B cell (primary cell): Measurements from ENCODE around the gene DPAGT1. TPM values are rescaled to one million over a fixed set of nuclear protein-coding genes. Genes with fewer than 3 reads are reported as not detected.

ENCODE experiments used
- ATAC-seq: fragments of 200-7000 bp; cut with Tn5 transposase; one replicate; pipeline ENCODE4 v1.10.0; 2021; ENCODE audit warnings: low read depth, mild to moderate bottlenecking, moderate number of reproducible peaks, moderate library complexity
- CTCF ChIA-PET: fragments of 350-600 bp; sonication (Branson Sonifier 250); formaldehyde crosslinking; loops from one replicate; lab custom pipeline; 2021; ENCODE audit warnings: antibody characterized with exemption, inconsistent platforms; lab: Charles Lee
- POLR2A ChIA-PET: fragments of 350-600 bp; sonication (Branson Sonifier 250); formaldehyde crosslinking; loops from one replicate; lab custom pipeline; 2021; ENCODE audit warnings: antibody characterized with exemption; lab: Charles Lee
- DNase-seq: peaks from one replicate; pipeline ENCODE4 v3.0.0; 2013
- H2AFZ ChIP-seq: 2 replicates; pipeline ENCODE4 v1.6.1; 2012; ENCODE audit warnings: mild to moderate bottlenecking, low read depth, low read length; ENCODE audit not compliant: insufficient read depth, poor library complexity, severe bottlenecking
- H3K27ac ChIP-seq, 2 donors: 1 replicate in 1 of 2; 2 replicates in 1 of 2; pipeline ENCODE4 v1.5.1; 2012 to 2013; ENCODE audit warnings: low read length in 2 of 2, mild to moderate bottlenecking in 2 of 2, moderate library complexity in 1 of 2
- H3K27me3 ChIP-seq, 4 experiments: fragments of 200-600 bp in 1 of 4; sonication (generic) in 1 of 4; replicated peaks in 1 of 4; 1 replicate in 2 of 4; 2 replicates in 2 of 4; pipeline versions ENCODE4 v1.6.1 to v1.7.0; 2013 to 2016; ENCODE audit warnings: low read length in 3 of 4, mild to moderate bottlenecking in 2 of 4, mixed read lengths in 1 of 4, moderate library complexity in 1 of 4; ENCODE audit not compliant: insufficient read depth in 4 of 4, control insufficient read depth in 3 of 4; ENCODE audit errors: control extremely low read depth in 1 of 4
- H3K36me3 ChIP-seq, 2 experiments: replicated peaks in 1 of 2; 1 replicate in 1 of 2; 2 replicates in 1 of 2; pipeline versions ENCODE4 v1.6.1 to v1.7.1; 2013; ENCODE audit warnings: low read length in 1 of 2; ENCODE audit not compliant: insufficient read depth in 2 of 2, control insufficient read depth in 1 of 2; ENCODE audit errors: control extremely low read depth in 1 of 2, extremely low read depth in 1 of 2
- H3K4me1 ChIP-seq, 2 donors: fragments of 200-600 bp in 1 of 2; sonication (generic) in 1 of 2; 1 replicate in 1 of 2; 2 replicates in 1 of 2; pipeline versions ENCODE4 v1.5.1 to v1.6.1; 2013 to 2017; ENCODE audit warnings: low read length in 2 of 2; ENCODE audit not compliant: control insufficient read depth in 2 of 2, insufficient read depth in 2 of 2
- H3K4me2 ChIP-seq: replicated peaks from 2 replicates; pipeline ENCODE3; 2012; ENCODE audit warnings: mild to moderate bottlenecking, low read depth, low read length; ENCODE audit not compliant: poor library complexity, severe bottlenecking
- H3K4me3 ChIP-seq, 5 experiments: fragments of 200-600 bp in 1 of 5; sonication (generic) in 1 of 5; 1 replicate in 3 of 5; 2 replicates in 2 of 5; pipeline versions ENCODE4 v1.5.1 to v1.7.0; 2011 to 2016; ENCODE audit warnings: low read length in 4 of 5, mild to moderate bottlenecking in 4 of 5, low read depth in 2 of 5, control low read depth in 1 of 5, moderate library complexity in 1 of 5; ENCODE audit not compliant: insufficient read depth in 1 of 5; ENCODE audit errors: control extremely low read depth in 1 of 5, extremely low read depth in 1 of 5
- H3K79me2 ChIP-seq: fragments of 200-600 bp; sonication (generic); one replicate; pipeline ENCODE4 v1.6.0; 2016; ENCODE audit warnings: low read length; ENCODE audit not compliant: control insufficient read depth, insufficient read depth
- H3K9ac ChIP-seq: fragments of 200-600 bp; sonication (generic); 2 replicates; pipeline ENCODE4 v1.6.1; 2017; ENCODE audit warnings: mild to moderate bottlenecking, low read length, moderate library complexity
- H3K9me3 ChIP-seq, 3 donors: one replicate each; pipeline versions ENCODE4 v1.6.1 to v1.7.1; 2013; ENCODE audit warnings: low read length in 2 of 3; ENCODE audit not compliant: control insufficient read depth in 2 of 3, insufficient read depth in 1 of 3; ENCODE audit errors: control extremely low read depth in 1 of 3
- H4K20me1 ChIP-seq: 2 replicates; pipeline ENCODE4 v1.6.0; 2012; ENCODE audit warnings: mild to moderate bottlenecking, low read length; ENCODE audit not compliant: insufficient read depth, control insufficient read depth, poor library complexity, severe bottlenecking
- H3K27ac Mint-ChIP-seq: one replicate; pipeline ENCODE4 v1.8.0; 2021; ENCODE audit warnings: mixed read lengths
- H3K27me3 Mint-ChIP-seq: one replicate; pipeline ENCODE4 v1.8.0; 2021; ENCODE audit warnings: mixed read lengths
- H3K4me1 Mint-ChIP-seq: one replicate; pipeline ENCODE4 v1.8.0; 2021; ENCODE audit warnings: mixed read lengths
- H3K4me3 Mint-ChIP-seq: one replicate; pipeline ENCODE4 v1.8.0; 2021; ENCODE audit warnings: mixed read lengths
- H3K9me3 Mint-ChIP-seq: one replicate; pipeline ENCODE4 v1.8.0; 2022; ENCODE audit warnings: mixed read lengths; ENCODE audit not compliant: insufficient read depth
- CTCF ChIP-seq: fragments of 200-600 bp; IDR thresholded peaks from one replicate; pipeline ENCODE4 v1.8.0; 2022; ENCODE audit warnings: antibody characterized with exemption, mild to moderate bottlenecking
- EZH2 ChIP-seq: IDR thresholded peaks from 2 replicates; pipeline ENCODE4 v1.6.1; 2012; ENCODE audit warnings: borderline replicate concordance, low read depth, mild to moderate bottlenecking, moderate library complexity, low read length; ENCODE audit not compliant: insufficient read depth, poor library complexity, severe bottlenecking
- WGBS: methylation state at CpG from one replicate; pipeline ENCODE4 v1.1.5; 2013; ENCODE audit warnings: missing lambda C conversion rate; ENCODE audit not compliant: insufficient coverage; 5-methylcytosine and 5-hydroxymethylcytosine counted together
- intact Hi-C: fragments of 100-400 bp; cut with micrococcal nuclease; formaldehyde crosslinking; loops from one replicate; pipeline ENCODE4 v1.10.0; 2022
- polyA plus RNA-seq: library from polyadenylated mRNA; depleted of rRNA; stranded (reverse); fragments of >200 nt; gene quantifications from 2 replicates; pipeline ENCODE4 v1.2.3, GENCODE V29; 2012
- total RNA-seq, 2 donors: library from RNA; stranded (reverse); fragments of 120-200 nt in 1 of 2; gene quantifications; 1 replicate in 1 of 2; 2 replicates in 1 of 2; pipeline versions ENCODE4 v1.2.3 to v1.2.4, GENCODE V29; 2013 to 2022

The DPAGT1 gene
- total and polyA plus RNA-seq, 2 donors (not counting 1 experiment from before 2014, with no cell fraction given) = 38.3 to 64.3 TPM

GRCh38 chr11:119149018-119149785, 47.5 kb upstream of the DPAGT1 start, which contains the start of gene ABCG4:
Gene ABCG4 (plus strand): TSS chr11:119149052. CDS start chr11:119149966, 914 bp downstream.
- H3K4me3 ChIP-seq = peak within 1 kb of the TSS in 4 of 5 experiments; percentile 47 to 64 (median 52)
- H3K27ac Mint-ChIP-seq = no peak within 1 kb of the TSS
- peak within 1 kb of the TSS; percentile 99 for H3K4me2 ChIP-seq
- no peaks in the 10 kb centered on the region for H4K20me1 ChIP-seq
- H3K4me1 Mint-ChIP-seq = peaks cover 16% of the 10 kb centered on the region
- H3K36me3 ChIP-seq = no peaks in the 10 kb centered on the region
- H3K9ac ChIP-seq = peak within 1 kb of the TSS; percentile 62
- WGBS = under 1% methylated on average over 65 of the region's 73 CpGs
- peak; percentile 48 for DNase-seq
- no peak within 1 kb of the TSS for H3K27ac ChIP-seq
- H3K4me1 ChIP-seq = peaks cover 13 to 23% of the 10 kb centered on the region in 2 donors
- ChIA-PET POLR2A (interaction anchor here (0.6 kb wide), 1 partner anchor 46 kb away, joined by 3 read pairs; no protein-coding TSS in a partner anchor), CTCF (interaction anchor here (0.6 to 1.2 kb wide), 2 partner anchors 20 to 126 kb away, joined by 3 to 5 read pairs; no protein-coding TSS in a partner anchor)
- H3K79me2 ChIP-seq = no peaks in the 10 kb centered on the region
- no peaks in the 10 kb centered on the region for H3K9me3 Mint-ChIP-seq
- peak; percentile 44 for ATAC-seq
- TF ChIP-seq EZH2 (no peak), CTCF (no peak)
- H3K9me3 ChIP-seq = peaks cover 0 to 4% (median 0%) of the 10 kb centered on the region in 3 donors
- peak within 1 kb of the TSS; percentile 85 for H3K4me3 Mint-ChIP-seq
- peaks cover 69% of the 10 kb centered on the region for H3K27me3 Mint-ChIP-seq
- H3K27me3 ChIP-seq = peaks cover 0 to 65% (median 32%) of the 10 kb centered on the region in 4 experiments
- intact Hi-C loops = no loop called here
- peak within 1 kb of the TSS; percentile 89 for H2AFZ ChIP-seq

- Histone ChIP-seq H3K9me3 (peaks cover 0 to 4% (median 0%) of the 10 kb centered on the region in 3 donors), H3K4me2 (peak overlapping the region; percentile 99), H3K9ac (peak overlapping the region; percentile 62), H3K36me3 (no peaks in the 10 kb centered on the region), H3K79me2 (no peaks in the 10 kb centered on the region), H3K27me3 (peaks cover 0 to 62% (median 32%) of the 10 kb centered on the region in 4 experiments), H3K27ac (no peak overlapping the region), H4K20me1 (no peaks in the 10 kb centered on the region), H2AFZ (peak overlapping the region; percentile 89), H3K4me3 (peak overlapping the region in 4 of 5 experiments; percentile 47 to 64 (median 52)), H3K4me1 (peaks cover 13 to 23% of the 10 kb centered on the region in 2 donors)
- 3% methylated on average over 15 of the region's 16 CpGs for WGBS
- ATAC-seq (no peak), DNase-seq (no peak)
- Mint-ChIP-seq H3K4me3 (peak overlapping the region; percentile 85), H3K9me3 (no peaks in the 10 kb centered on the region), H3K27ac (no peak overlapping the region), H3K27me3 (peaks cover 67% of the 10 kb centered on the region), H3K4me1 (peaks cover 18% of the 10 kb centered on the region)
- intact Hi-C loops = no loop called here
- ChIA-PET POLR2A (interaction anchor here (0.6 kb wide), 1 partner anchor 46 kb away, joined by 3 read pairs; no protein-coding TSS in a partner anchor), CTCF (interaction anchor here (0.6 to 1.2 kb wide), 2 partner anchors 20 to 127 kb away, joined by 3 to 5 read pairs; no protein-coding TSS in a partner anchor)
- TF ChIP-seq EZH2 = no peak
- no peak for TF ChIP-seq CTCF
Observed at GRCh38 chr11:119148720-119149017, 47.0 kb upstream of the DPAGT1 start.
